Adrenal gland (tissue), 12 donors: ENCODE data around the gene CAPS2. TPM values are rescaled to one million over a fixed set of nuclear protein-coding genes. Genes with fewer than 3 reads are reported as not detected.

ENCODE experiments used
- DNase-seq, 7 donors: peaks; one replicate each; pipeline ENCODE4 v3.0.0-alpha.2; 2019 to 2020
- H3K27ac ChIP-seq, 5 donors: fragments of 200-600 bp; sonication (generic) in 4 of 5; 1 replicate in 3 of 5; 2 replicates in 2 of 5; pipeline versions ENCODE4 v1.5.1 to v1.8.0; 2016 to 2020; ENCODE audit warnings: mild to moderate bottlenecking in 1 of 5
- H3K27me3 ChIP-seq: fragments of 200-600 bp; 2 replicates; pipeline ENCODE4 v1.8.0; 2021
- H3K36me3 ChIP-seq, 2 donors: fragments of 200-600 bp; replicated peaks in 1 of 2; 1 replicate in 1 of 2; 2 replicates in 1 of 2; pipeline versions ENCODE4 v1.5.1 to v1.8.0; 2018 to 2022
- H3K4me1 ChIP-seq, 2 donors: fragments of 200-600 bp; replicated peaks in 1 of 2; 1 replicate in 1 of 2; 2 replicates in 1 of 2; pipeline versions ENCODE4 v1.5.1 to v1.8.0; 2018 to 2021
- H3K4me3 ChIP-seq, 4 donors: fragments of 200-600 bp; sonication (generic) in 3 of 4; one replicate each; pipeline ENCODE4 v1.5.1; 2016 to 2018
- H3K9me3 ChIP-seq, 3 donors: fragments of 200-600 bp; sonication (generic) in 1 of 3; replicated peaks in 1 of 3; 1 replicate in 2 of 3; 2 replicates in 1 of 3; pipeline versions ENCODE4 v1.5.1 to v1.8.0; 2016 to 2021
- CTCF ChIP-seq, 6 experiments: fragments of 450-650 bp in 4 of 6; fragments of 200-600 bp in 2 of 6; sonication (generic) in 1 of 6; IDR thresholded peaks; 1 replicate in 5 of 6; 2 replicates in 1 of 6; pipeline versions ENCODE4 v1.5.1 to v1.8.0; 2016 to 2021; ENCODE audit warnings: antibody characterized with exemption in 6 of 6, mild to moderate bottlenecking in 2 of 6, moderate library complexity in 1 of 6
- POLR2A ChIP-seq, 2 donors: fragments of 450-650 bp; IDR thresholded peaks; one replicate each; pipeline ENCODE4 v1.6.1; 2017; ENCODE audit warnings: antibody characterized with exemption in 2 of 2, mild to moderate bottlenecking in 2 of 2, moderate library complexity in 1 of 2
- WGBS, 4 donors: extraction: QIAGEN DNeasy Blood & Tissue Kit in 2 of 4; methylation state at CpG; one replicate each; pipeline versions ENCODE4 v1.1.5 to v1.1.7; 2013 to 2017; 5-methylcytosine and 5-hydroxymethylcytosine counted together
- intact Hi-C, 2 donors: fragments of 100-400 bp; cut with DNase I; formaldehyde crosslinking; loops; one replicate each; pipeline versions ENCODE4 v1.14.1 to v1.15.0; 2022 to 2023
- polyA plus RNA-seq, 3 donors: library from polyadenylated mRNA; stranded (reverse); fragments of 200-250 nt in 2 of 3; fragments of 350-450 nt in 1 of 3; fragmentation: Illumina TruSeq in 1 of 3; extraction: RNeasy Lipid Tissue Mini Kit (QIAGEN cat#74804) in 1 of 3; gene quantifications; one replicate each; pipeline ENCODE4 v1.2.3, GENCODE V29; 2013 to 2014
- total RNA-seq, 9 donors: library from RNA; depleted of rRNA in 4 of 9; stranded (reverse); fragments of >200 nt in 4 of 9; fragments of 120-200 nt in 1 of 9; fragmentation: NEBNext Ultra II Directional in 1 of 9; extraction: Animal tissue kit (Norgen Biotek cat#: 25700) in 1 of 9; gene quantifications; one replicate each; pipeline versions ENCODE4 v1.1.0 to v1.2.4, GENCODE V29; 2013 to 2023
- donor health status: healthy with polysubstance abuse.
- donor health status: Bipolar disorder and iron deficiency.
- donor health status: DM: yes; HTN: yes; CAD: no.
- donor health status: DM: no; HTN: no; CAD: no.
- donor health status: DM: no; HTN: no; CAD: no.
- donor health status: DM: yes; HTN: yes; CAD: no.

Gene CAPS2
- total and polyA plus RNA-seq, 12 donors: 2.4 to 36.0 (median 12.9) TPM

- intact Hi-C loops: no loop called here
Observed at GRCh38 chr12:75366629-75367028, 36.5 kb upstream of the CAPS2 start.

DNA sequence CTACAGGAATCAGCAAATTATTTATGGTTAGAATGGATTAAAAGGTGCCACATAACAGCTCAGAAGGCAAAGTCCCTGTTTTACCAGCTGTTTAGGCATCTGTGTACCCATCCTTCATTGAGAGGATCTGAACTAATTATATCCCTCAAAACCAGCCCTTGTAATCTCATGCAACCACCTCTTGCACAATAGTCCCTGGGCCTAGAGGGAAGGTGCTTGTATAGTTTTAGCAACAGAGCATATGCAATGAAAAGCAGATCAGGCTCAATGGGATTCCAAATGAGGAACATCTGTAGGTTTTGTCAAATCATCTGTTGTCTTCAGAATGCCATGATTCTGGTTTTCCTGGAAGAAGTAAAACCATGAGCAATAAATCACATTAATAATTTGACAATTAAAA lies 34.8 kb upstream of the CAPS2 start:
- H3K27me3 ChIP-seq: no peaks in the 10 kb centered on the region
- H3K27ac ChIP-seq: no peak overlapping the region
- H3K9me3 ChIP-seq: peaks cover 0 to 8% (median 0%) of the 10 kb centered on the region in 3 donors
- peak in 1 of 7 donors; percentile 22 for DNase-seq
- TF ChIP-seq POLR2A (IDR thresholded peaks at IDR 0.05): no peak
- no peak for TF ChIP-seq CTCF (IDR thresholded peaks at IDR 0.05)
- intact Hi-C loops: no loop called here
- no peak overlapping the region for H3K4me3 ChIP-seq
- H3K4me1 ChIP-seq: no peaks in the 10 kb centered on the region
- H3K36me3 ChIP-seq: no peaks in the 10 kb centered on the region

More at GRCh38 chr12:75366629-75367028, 36.5 kb upstream of the CAPS2 start:
- WGBS, 4 donors: 95 to 100% (median 98%) methylated on average over 1 of the region's 1 CpG
- Histone ChIP-seq H3K4me3 (no peak overlapping the region), H3K4me1 (no peaks in the 10 kb centered on the region), H3K27ac (no peak overlapping the region), H3K36me3 (no peaks in the 10 kb centered on the region), H3K9me3 (peaks cover 0 to 8% (median 0%) of the 10 kb centered on the region in 3 donors), H3K27me3 (no peaks in the 10 kb centered on the region)
- no peak for DNase-seq
- no peak for TF ChIP-seq CTCF (IDR thresholded peaks at IDR 0.05)
- TF ChIP-seq POLR2A (IDR thresholded peaks at IDR 0.05): no peak

DNA sequence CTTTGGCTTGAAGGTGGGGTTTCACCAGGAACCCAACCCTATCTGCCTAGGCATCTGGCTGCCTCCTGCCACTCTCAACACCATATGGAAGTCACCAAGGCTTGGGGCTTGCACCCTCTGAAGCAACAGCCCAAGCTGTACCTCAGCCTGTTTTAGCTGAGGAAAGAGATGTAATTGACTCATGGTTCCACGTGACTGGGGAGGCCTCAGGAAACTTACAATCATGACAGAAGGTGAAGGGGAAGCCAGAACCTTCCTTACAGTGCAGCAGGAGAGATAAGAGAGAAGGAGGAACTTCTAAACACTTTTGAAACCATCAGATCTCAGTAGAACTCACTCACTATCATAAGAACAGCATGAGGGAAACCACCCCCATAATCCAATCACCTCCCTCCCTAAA lies 31.3 kb upstream of the CAPS2 start:
- no peak overlapping the region for H3K27ac ChIP-seq
- TF ChIP-seq POLR2A (IDR thresholded peaks at IDR 0.05): no peak
- no peak for TF ChIP-seq CTCF (IDR thresholded peaks at IDR 0.05)
- intact Hi-C loops: no loop called here
- no peaks in the 10 kb centered on the region for H3K4me1 ChIP-seq
- H3K9me3 ChIP-seq: no peaks in the 10 kb centered on the region
- no peaks in the 10 kb centered on the region for H3K36me3 ChIP-seq
- no peak overlapping the region for H3K4me3 ChIP-seq
- no peak for DNase-seq
- WGBS, 4 donors: 57 to 70% (median 63%) methylated on average over 1 of the region's 1 CpG
- H3K27me3 ChIP-seq: no peaks in the 10 kb centered on the region

DNA sequence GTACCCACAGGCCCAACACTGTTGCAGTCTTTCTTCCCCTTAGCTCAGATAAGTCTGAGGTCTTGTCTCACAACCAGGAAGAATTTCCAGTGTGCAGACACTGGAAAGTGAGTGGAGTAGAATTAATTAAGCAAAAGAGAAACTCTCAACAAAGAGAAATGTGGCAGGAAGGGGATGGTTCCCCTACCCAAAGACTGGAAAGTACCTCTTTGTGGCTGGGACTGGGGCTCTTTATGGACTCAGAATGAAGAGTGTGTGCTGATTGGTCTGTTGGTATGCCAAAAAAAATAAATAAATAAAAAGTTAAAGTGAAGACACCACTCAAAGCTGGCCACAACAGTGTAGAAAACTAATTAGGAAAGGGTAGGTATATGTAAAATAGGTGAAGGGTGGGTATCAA lies 30.8 kb upstream of the CAPS2 start:
- Histone ChIP-seq H3K4me3 (no peak overlapping the region), H3K27ac (no peak overlapping the region)
- intact Hi-C loops: no loop called here

More for the DNA sequence above, 30.8 kb upstream of the CAPS2 start:
- DNase-seq: no peak
- no peak for TF ChIP-seq POLR2A (IDR thresholded peaks at IDR 0.05)
- TF ChIP-seq CTCF (IDR thresholded peaks at IDR 0.05): no peak
- no peaks in the 10 kb centered on the region for H3K4me1 ChIP-seq
- H3K36me3 ChIP-seq: no peaks in the 10 kb centered on the region
- H3K9me3 ChIP-seq: no peaks in the 10 kb centered on the region
- H3K27me3 ChIP-seq: no peaks in the 10 kb centered on the region
